ENCODE data around the gene USP20.

The USP20 gene

DNA sequence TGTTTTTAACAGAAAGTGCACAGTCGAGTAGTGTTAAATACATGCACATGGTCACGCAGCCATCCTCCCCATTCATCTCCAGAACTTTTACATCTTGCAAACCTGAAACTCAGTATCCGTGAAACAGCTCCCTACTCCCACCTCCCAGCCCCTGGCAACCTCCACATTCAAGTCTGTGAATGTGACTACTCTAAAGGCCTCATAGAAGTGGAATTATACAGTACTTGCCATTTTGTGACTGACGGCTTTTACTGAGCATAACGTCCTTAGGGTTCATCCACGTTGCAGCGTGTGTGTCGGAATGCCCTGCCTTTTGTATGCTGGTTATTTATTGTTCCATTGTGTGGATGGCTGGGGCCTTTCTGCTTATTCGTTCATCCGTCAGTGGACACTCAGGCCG lies 35.8 kb downstream of the USP20 start:
- no peak overlapping the region for H3K4me3 Mint-ChIP-seq
- H3K36me3 Mint-ChIP-seq (ENCODE audit: low read depth) = peaks cover 51% of the 10 kb centered on the region
- no peaks in the 10 kb centered on the region for H3K27me3 Mint-ChIP-seq (ENCODE audit: low read depth)
- no peaks in the 10 kb centered on the region for H3K9me3 Mint-ChIP-seq
- peak overlapping the region; percentile 70 for H3K27ac Mint-ChIP-seq
- peaks cover 44% of the 10 kb centered on the region for H3K4me1 Mint-ChIP-seq (ENCODE audit: low read depth)

- H3K27me3 Mint-ChIP-seq (ENCODE audit: low read depth) = no peaks in the 10 kb centered on the region
- H3K27ac Mint-ChIP-seq = peak overlapping the region; percentile 67
- H3K4me3 Mint-ChIP-seq = no peak overlapping the region
- H3K9me3 Mint-ChIP-seq = no peaks in the 10 kb centered on the region
- peaks cover 29% of the 10 kb centered on the region for H3K4me1 Mint-ChIP-seq (ENCODE audit: low read depth)
- H3K36me3 Mint-ChIP-seq (ENCODE audit: low read depth) = peaks cover 47% of the 10 kb centered on the region
Measured at GRCh38 chr9:129873563-129874190, 38.4 kb downstream of the USP20 start.

- Mint-ChIP-seq H3K27ac (no peak overlapping the region), H3K4me3 (no peak overlapping the region), H3K36me3 (ENCODE audit: low read depth) (peaks cover 45% of the 10 kb centered on the region), H3K9me3 (no peaks in the 10 kb centered on the region), H3K27me3 (ENCODE audit: low read depth) (no peaks in the 10 kb centered on the region), H3K4me1 (ENCODE audit: low read depth) (peaks cover 22% of the 10 kb centered on the region)
Measured at GRCh38 chr9:129874261-129875101, 39.2 kb downstream of the USP20 start.

DNA sequence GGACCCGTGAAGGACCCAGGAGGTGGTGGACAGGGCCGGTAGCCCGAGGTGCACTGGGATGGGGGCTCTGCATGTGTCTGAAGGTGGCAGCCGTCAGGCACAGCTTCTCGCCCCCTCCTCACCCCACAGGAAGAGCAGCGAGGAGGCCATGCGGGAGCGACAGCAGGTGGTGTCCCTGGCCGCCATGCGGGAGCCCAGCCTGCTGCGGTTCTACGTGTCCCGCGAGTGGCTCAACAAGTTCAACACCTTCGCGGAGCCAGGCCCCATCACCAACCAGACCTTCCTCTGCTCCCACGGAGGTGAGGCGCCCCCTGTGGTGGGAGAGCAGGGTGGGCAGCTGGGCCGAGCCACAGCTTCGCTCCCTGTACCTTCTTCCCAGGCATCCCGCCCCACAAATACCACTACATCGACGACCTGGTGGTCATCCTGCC lies 39.9 kb downstream of the USP20 start:
- H3K27ac Mint-ChIP-seq = no peak overlapping the region
- no peaks in the 10 kb centered on the region for H3K9me3 Mint-ChIP-seq
- no peaks in the 10 kb centered on the region for H3K27me3 Mint-ChIP-seq (ENCODE audit: low read depth)
- peaks cover 18% of the 10 kb centered on the region for H3K4me1 Mint-ChIP-seq (ENCODE audit: low read depth)
- H3K36me3 Mint-ChIP-seq (ENCODE audit: low read depth) = peaks cover 43% of the 10 kb centered on the region
- no peak overlapping the region for H3K4me3 Mint-ChIP-seq

DNA sequence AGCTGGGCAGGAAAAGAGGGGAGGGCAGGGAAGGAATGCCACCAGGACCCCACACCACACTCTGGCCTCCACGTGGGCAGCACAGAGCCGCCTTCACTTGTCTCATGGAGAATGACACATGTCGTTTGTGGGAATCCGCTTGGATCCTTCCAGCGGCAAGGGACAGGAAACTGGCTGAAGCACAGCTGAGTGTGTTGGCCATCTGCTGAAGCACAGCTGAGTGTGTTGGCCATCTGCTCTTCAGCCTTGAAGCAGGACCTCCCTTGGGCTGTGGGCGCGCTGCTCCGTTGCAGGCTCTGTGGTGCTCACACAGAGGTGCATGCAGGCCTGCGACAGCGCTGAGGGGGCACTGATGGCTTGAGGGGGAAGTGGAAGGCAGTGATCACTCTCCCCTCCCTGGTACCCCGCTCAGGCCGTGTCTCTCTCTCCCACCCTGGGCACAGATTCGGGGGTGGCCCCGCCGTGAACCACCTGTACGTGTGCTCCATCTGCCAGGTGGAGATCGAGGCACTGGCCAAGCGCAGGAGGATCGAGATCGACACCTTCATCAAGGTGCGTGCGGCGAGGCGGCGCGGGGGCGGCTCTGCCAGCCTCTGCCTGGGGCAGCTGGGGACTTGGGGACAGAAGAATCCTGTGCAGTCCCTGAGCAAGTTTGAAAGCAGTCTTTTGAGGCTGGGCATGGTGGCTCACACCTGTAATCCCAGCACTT lies 40.6 kb downstream of the USP20 start:
- Mint-ChIP-seq H3K4me1 (ENCODE audit: low read depth) (peaks cover 17% of the 10 kb centered on the region), H3K9me3 (no peaks in the 10 kb centered on the region), H3K27me3 (ENCODE audit: low read depth) (no peaks in the 10 kb centered on the region), H3K4me3 (no peak overlapping the region), H3K27ac (no peak overlapping the region), H3K36me3 (ENCODE audit: low read depth) (peaks cover 42% of the 10 kb centered on the region)

DNA sequence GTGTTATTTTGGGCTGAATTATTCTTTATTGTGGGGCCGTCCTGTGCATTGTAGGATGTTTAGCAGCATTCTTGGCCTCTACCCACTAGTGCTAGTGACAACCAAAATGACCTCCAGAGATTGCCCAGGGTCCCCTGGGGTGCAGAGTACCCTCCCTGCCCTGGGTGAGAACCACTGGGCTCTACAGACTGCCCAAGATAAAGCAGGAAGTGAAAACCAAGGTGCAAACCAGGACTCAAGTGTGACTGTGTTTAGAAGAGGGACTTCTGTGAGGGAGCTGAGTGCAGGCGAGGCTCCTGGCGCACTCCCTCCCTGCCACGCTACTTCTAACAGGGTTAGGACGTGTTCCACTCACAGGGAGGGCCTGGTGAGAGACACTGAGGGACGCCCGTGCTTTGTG lies 41.6 kb downstream of the USP20 start:
- Mint-ChIP-seq H3K27ac (peak overlapping the region; percentile 26), H3K9me3 (no peaks in the 10 kb centered on the region), H3K4me3 (no peak overlapping the region), H3K4me1 (ENCODE audit: low read depth) (peaks cover 11% of the 10 kb centered on the region), H3K36me3 (ENCODE audit: low read depth) (peaks cover 35% of the 10 kb centered on the region), H3K27me3 (ENCODE audit: low read depth) (no peaks in the 10 kb centered on the region)

- H3K27me3 Mint-ChIP-seq (ENCODE audit: low read depth) = no peaks in the 10 kb centered on the region
- H3K4me3 Mint-ChIP-seq = no peak overlapping the region
- no peaks in the 10 kb centered on the region for H3K9me3 Mint-ChIP-seq
- peaks cover 7% of the 10 kb centered on the region for H3K4me1 Mint-ChIP-seq (ENCODE audit: low read depth)
- peaks cover 35% of the 10 kb centered on the region for H3K36me3 Mint-ChIP-seq (ENCODE audit: low read depth)
- no peak overlapping the region for H3K27ac Mint-ChIP-seq
Measured at GRCh38 chr9:129878291-129878690, 43.0 kb downstream of the USP20 start.

GRCh38 chr9:129879103-129879699 lies 43.9 kb downstream of the USP20 start:
- Mint-ChIP-seq H3K36me3 (ENCODE audit: low read depth) (peaks cover 26% of the 10 kb centered on the region), H3K27ac (no peak overlapping the region), H3K4me1 (ENCODE audit: low read depth) (peaks cover 11% of the 10 kb centered on the region), H3K9me3 (no peaks in the 10 kb centered on the region), H3K27me3 (ENCODE audit: low read depth) (no peaks in the 10 kb centered on the region), H3K4me3 (no peak overlapping the region)

- H3K4me3 Mint-ChIP-seq = no peak overlapping the region
- H3K27ac Mint-ChIP-seq = no peak overlapping the region
- no peaks in the 10 kb centered on the region for H3K27me3 Mint-ChIP-seq (ENCODE audit: low read depth)
- H3K9me3 Mint-ChIP-seq = no peaks in the 10 kb centered on the region
- peaks cover 19% of the 10 kb centered on the region for H3K36me3 Mint-ChIP-seq (ENCODE audit: low read depth)
- H3K4me1 Mint-ChIP-seq (ENCODE audit: low read depth) = peaks cover 14% of the 10 kb centered on the region
Measured at GRCh38 chr9:129879991-129880653, 44.9 kb downstream of the USP20 start.

DNA sequence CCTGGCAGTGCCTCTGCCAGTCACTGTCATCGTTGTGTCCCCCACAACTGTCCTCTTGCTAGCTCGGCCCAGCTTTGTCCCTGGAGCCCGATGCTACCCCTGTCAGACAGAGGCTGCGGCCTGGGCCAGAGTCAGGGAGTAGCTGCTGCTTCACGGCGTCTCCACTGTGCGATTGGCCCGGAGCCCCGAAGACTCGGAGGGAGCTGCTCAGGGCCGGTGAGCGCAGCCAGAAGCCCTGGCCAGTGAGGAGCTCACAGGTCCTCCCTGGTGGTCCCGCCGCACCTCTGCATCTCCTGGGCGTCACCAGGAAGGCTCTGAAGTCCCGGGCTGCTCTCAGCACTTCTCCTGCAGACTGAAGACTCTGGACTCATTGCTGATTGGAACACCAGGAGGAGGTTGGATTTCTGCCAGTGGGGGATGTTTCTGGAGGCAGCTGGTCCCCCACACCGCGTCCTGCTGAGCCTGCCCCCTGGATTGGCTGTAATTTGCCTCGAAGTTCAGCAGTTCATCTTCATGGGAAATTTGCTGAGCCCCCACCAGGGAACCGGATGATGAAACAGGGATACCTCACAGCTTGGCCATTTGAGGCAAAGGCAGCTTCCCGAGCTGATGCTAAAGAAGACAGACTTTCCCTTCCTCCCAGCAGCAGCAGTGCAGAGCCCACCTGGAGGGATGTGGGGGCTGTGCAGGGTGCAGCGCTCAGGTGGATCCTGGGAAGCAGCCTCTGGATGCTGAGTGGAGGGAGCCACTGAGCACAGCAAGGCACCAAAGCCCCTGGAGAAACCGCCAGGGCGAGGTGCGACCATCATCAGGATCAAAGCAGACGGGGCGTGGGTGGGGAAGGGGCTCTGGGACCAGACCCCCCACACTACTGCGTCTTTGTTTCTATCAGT lies 45.6 kb downstream of the USP20 start:
- H3K27ac Mint-ChIP-seq = no peak overlapping the region
- H3K4me3 Mint-ChIP-seq = no peak overlapping the region
- H3K27me3 Mint-ChIP-seq (ENCODE audit: low read depth) = no peaks in the 10 kb centered on the region
- peaks cover 19% of the 10 kb centered on the region for H3K36me3 Mint-ChIP-seq (ENCODE audit: low read depth)
- no peaks in the 10 kb centered on the region for H3K9me3 Mint-ChIP-seq
- H3K4me1 Mint-ChIP-seq (ENCODE audit: low read depth) = peaks cover 16% of the 10 kb centered on the region

DNA sequence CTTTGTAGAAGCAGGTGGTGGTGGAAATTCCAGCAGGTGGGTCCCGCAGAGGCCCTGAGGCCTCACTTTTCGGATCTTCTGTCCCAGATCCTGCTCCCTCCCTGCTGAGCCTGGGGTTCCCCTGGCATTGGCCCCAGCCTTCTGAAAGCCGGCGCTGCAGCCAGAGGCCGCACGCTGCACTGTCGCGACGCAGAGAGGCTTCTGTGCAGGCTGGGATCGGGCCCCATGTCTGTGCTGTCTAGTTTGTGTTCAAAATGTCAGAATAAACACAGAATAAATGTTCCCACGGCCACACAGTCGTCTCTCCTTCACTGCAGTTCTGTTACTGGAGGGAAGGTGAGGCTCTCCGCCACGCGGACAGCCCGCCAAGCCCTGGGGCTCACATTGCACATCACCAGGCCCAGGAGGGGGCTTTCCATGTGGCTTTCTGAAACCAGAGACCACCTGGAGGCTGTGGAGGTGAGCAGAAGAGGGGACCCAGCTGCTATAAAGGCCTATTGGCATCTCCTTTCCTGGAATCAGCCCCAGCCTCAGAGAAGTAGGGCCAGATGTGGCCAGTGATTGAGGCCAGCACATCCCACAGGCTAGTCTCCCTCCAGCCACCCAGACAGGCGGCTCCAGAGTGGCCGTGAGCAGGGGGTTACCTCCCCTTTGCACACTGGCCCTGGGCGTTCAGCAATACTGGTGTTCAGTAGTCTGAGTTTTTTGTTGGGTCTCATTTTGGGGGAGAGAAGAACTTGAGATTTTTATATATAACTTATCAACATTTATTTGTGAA lies 46.5 kb downstream of the USP20 start:
- no peak overlapping the region for H3K27ac Mint-ChIP-seq
- no peaks in the 10 kb centered on the region for H3K27me3 Mint-ChIP-seq (ENCODE audit: low read depth)
- H3K4me1 Mint-ChIP-seq (ENCODE audit: low read depth) = peaks cover 17% of the 10 kb centered on the region
- no peaks in the 10 kb centered on the region for H3K9me3 Mint-ChIP-seq
- peaks cover 19% of the 10 kb centered on the region for H3K36me3 Mint-ChIP-seq (ENCODE audit: low read depth)
- H3K4me3 Mint-ChIP-seq = no peak overlapping the region

DNA sequence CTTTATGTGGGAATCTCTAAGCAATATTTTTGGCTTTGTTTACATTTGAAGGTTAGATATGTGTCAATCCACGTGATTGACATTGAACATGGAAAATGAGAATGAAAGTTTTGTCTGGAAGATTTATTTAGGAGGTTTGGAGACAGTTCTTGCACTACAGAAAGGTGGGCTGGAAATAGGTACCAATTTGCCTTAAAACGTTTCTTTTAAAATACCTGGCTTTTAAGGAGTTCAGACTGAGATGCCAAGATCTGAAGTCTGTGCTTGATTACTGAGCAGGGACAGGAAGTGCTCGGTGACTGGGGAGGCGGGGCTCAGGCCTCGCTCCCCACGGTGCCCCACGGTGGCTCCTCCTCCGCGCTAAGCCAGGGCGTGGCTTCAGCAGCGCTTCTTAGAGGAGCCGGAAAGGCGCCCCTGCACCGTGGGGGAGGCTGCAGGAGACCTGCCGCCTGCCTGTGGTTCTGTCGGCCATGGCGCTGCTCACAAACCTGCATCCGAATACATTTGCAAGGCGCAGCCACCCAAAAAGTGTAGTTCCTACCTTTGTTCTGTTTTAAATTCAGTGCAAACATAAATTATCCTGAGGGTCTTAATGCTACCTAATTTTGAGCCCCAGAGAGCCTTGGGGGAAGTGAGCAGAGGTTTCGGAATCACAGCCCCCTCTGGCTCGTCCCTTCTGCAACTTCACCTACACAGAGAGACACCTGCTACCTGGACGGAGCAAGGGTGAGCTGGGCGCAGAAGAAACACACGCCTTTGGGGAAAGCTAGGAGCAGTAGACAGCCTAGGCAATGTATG lies 49.2 kb downstream of the USP20 start:
- H3K27me3 Mint-ChIP-seq (ENCODE audit: low read depth) = no peaks in the 10 kb centered on the region
- H3K27ac Mint-ChIP-seq = peak overlapping the region; percentile 97
- peak overlapping the region; percentile 85 for H3K4me3 Mint-ChIP-seq
- H3K9me3 Mint-ChIP-seq = no peaks in the 10 kb centered on the region
- peaks cover 37% of the 10 kb centered on the region for H3K4me1 Mint-ChIP-seq (ENCODE audit: low read depth)
- peaks cover 16% of the 10 kb centered on the region for H3K36me3 Mint-ChIP-seq (ENCODE audit: low read depth)

Measured in T-helper 1 cell treated with Interleukin-12 subunit alpha and Interleukin-12 subunit beta and Interleukin-4 antibody, amounts not matched to agents 30 μg/mL and 1 μg/mL, for 36 hours (primary cell).